K562 (cell line): ENCODE measurements around the gene TMEM266.

ENCODE experiments used
- E2F5 ChIP-seq: sonication (generic); formaldehyde crosslinking; IDR thresholded peaks from 2 replicates; pipeline ENCODE4 v1.8.0; 2022; ENCODE audit warnings: mild to moderate bottlenecking, missing genetic modification reagents
- EZH2 ChIP-seq: IDR thresholded peaks from 2 replicates; pipeline ENCODE4 v1.6.1; 2012; ENCODE audit warnings: low read depth, mild to moderate bottlenecking, inconsistent platforms, low read length, borderline replicate concordance
- IRF2 ChIP-seq: sonication (generic); formaldehyde crosslinking; IDR thresholded peaks from 2 replicates; pipeline ENCODE4 v1.8.1; 2022; ENCODE audit warnings: mild to moderate bottlenecking, missing genetic modification reagents
- PTTG1 ChIP-seq: fragments of 450-650 bp; IDR thresholded peaks from 2 replicates; pipeline ENCODE4 v1.6.1; 2016; ENCODE audit warnings: low read depth, mild to moderate bottlenecking, missing genetic modification characterization, missing compliant biosample characterization
- RFX1 ChIP-seq: fragments of 450-650 bp; IDR thresholded peaks from 2 replicates; pipeline ENCODE4 v1.6.1; 2016; ENCODE audit warnings: mild to moderate bottlenecking, moderate library complexity
- SIN3A ChIP-seq, 2 experiments: fragments of 150-350 bp in 1 of 2; IDR thresholded peaks; 2 replicates each; pipeline ENCODE4 v1.6.1; 2011 to 2016; ENCODE audit warnings: borderline replicate concordance in 2 of 2, low read depth in 2 of 2, low read length in 2 of 2, mild to moderate bottlenecking in 2 of 2, moderate library complexity in 2 of 2; ENCODE audit not compliant: control insufficient read depth in 1 of 2
- TCF7L2 ChIP-seq: fragments of 150-350 bp; IDR thresholded peaks from 2 replicates; pipeline ENCODE4 v1.6.1; 2016; ENCODE audit warnings: low read depth, mild to moderate bottlenecking, low read length, moderate library complexity
- ZNF316 ChIP-seq: fragments of 450-650 bp; IDR thresholded peaks from 2 replicates; pipeline ENCODE4 v1.6.1; 2016
- ZSCAN29 ChIP-seq: fragments of 450-650 bp; IDR thresholded peaks from 2 replicates; pipeline ENCODE4 v1.6.1; 2017

- TF ChIP-seq ZSCAN29 (no peak), ZNF316 (no peak), RFX1 (no peak), PTTG1 (tag) (no peak), SIN3A (IDR thresholded peaks at IDR 0.05; ENCODE audit: borderline replicate concordance in 2 of 2, control insufficient read depth in 1 of 2, low read depth in 2 of 2, low read length in 2 of 2) (no peak), TCF7L2 (no peak), IRF2 (CRISPR knock-in tag) (no peak), EZH2 (no peak), E2F5 (CRISPR knock-in tag) (no peak)
These were observed 104.8 kb downstream of the TMEM266 start for GRCh38 chr15:76164602-76165001.
